Omental fat pad (tissue), 4 donors: ENCODE data around the gene MICAL2. TPM values are rescaled to one million over a fixed set of nuclear protein-coding genes. Genes with fewer than 3 reads are reported as not detected.

Source experiments
- ATAC-seq: fragments of 150-250 bp; one replicate; pipeline ENCODE4 v1.9.1; 2016; ENCODE audit warnings: mild to moderate bottlenecking, moderate library complexity; ENCODE audit not compliant: low FRiP score
- DNase-seq: peaks from one replicate; pipeline ENCODE4 v3.0.0-alpha.2; 2019; ENCODE audit warnings: low spot score
- CTCF ChIP-seq, 3 donors: fragments of 450-650 bp; IDR thresholded peaks; one replicate each; pipeline ENCODE4 v1.5.1; 2016 to 2017; ENCODE audit warnings: antibody characterized with exemption in 3 of 3, mild to moderate bottlenecking in 3 of 3, moderate library complexity in 2 of 3
- total RNA-seq, 4 donors: library from RNA; depleted of rRNA; stranded (reverse); fragments of >200 nt; gene quantifications; one replicate each; pipeline ENCODE4 v1.1.0, GENCODE V29; 2016

Gene MICAL2
- total RNA-seq, 4 donors from 2014 or later = 34.3 to 143 (median 57.0) TPM

GRCh38 chr11:12234221-12234620 is 123.8 kb downstream of the MICAL2 start:
- DNase-seq = no peak
- no peak for TF ChIP-seq CTCF (IDR thresholded peaks at IDR 0.05)
- no peak for ATAC-seq

GRCh38 chr11:12235080-12235479 is 124.7 kb downstream of the MICAL2 start:
- no peak for TF ChIP-seq CTCF (IDR thresholded peaks at IDR 0.05)
- no peak for DNase-seq
- no peak for ATAC-seq

- no peak for ATAC-seq
Measured at GRCh38 chr11:12235553-12235946, 125.2 kb downstream of the MICAL2 start.

GRCh38 chr11:12235947-12236743 is 125.8 kb downstream of the MICAL2 start:
- ATAC-seq (no peak), DNase-seq (no peak)
- TF ChIP-seq CTCF (IDR thresholded peaks at IDR 0.05) = peak in 1 of 3 donors; percentile 27

More at GRCh38 chr11:12235553-12235946, 125.2 kb downstream of the MICAL2 start:
- no peak for TF ChIP-seq CTCF (IDR thresholded peaks at IDR 0.05)
- DNase-seq = no peak

- DNase-seq (no peak), ATAC-seq (no peak)
- TF ChIP-seq CTCF (IDR thresholded peaks at IDR 0.05) = no peak
Measured at GRCh38 chr11:12236744-12237101, 126.3 kb downstream of the MICAL2 start.

GRCh38 chr11:12237381-12237784 is 127.0 kb downstream of the MICAL2 start:
- no peak for DNase-seq
- TF ChIP-seq CTCF (IDR thresholded peaks at IDR 0.05) = no peak
- ATAC-seq = no peak

- no peak for TF ChIP-seq CTCF (IDR thresholded peaks at IDR 0.05)
- DNase-seq = no peak
- ATAC-seq = no peak
Measured at GRCh38 chr11:12238420-12238819, 128.0 kb downstream of the MICAL2 start.
